ENCODE measurements around the gene TMEM50B.
A peak's percentile ranks its signal among the peaks of the same experiment; 100 is the strongest.
"Not testable (repeated sequence)": the region's sequence is repeated elsewhere in the genome, so short reads cannot be mapped to it uniquely, and the experiment has no call there.

Gene TMEM50B

DNA sequence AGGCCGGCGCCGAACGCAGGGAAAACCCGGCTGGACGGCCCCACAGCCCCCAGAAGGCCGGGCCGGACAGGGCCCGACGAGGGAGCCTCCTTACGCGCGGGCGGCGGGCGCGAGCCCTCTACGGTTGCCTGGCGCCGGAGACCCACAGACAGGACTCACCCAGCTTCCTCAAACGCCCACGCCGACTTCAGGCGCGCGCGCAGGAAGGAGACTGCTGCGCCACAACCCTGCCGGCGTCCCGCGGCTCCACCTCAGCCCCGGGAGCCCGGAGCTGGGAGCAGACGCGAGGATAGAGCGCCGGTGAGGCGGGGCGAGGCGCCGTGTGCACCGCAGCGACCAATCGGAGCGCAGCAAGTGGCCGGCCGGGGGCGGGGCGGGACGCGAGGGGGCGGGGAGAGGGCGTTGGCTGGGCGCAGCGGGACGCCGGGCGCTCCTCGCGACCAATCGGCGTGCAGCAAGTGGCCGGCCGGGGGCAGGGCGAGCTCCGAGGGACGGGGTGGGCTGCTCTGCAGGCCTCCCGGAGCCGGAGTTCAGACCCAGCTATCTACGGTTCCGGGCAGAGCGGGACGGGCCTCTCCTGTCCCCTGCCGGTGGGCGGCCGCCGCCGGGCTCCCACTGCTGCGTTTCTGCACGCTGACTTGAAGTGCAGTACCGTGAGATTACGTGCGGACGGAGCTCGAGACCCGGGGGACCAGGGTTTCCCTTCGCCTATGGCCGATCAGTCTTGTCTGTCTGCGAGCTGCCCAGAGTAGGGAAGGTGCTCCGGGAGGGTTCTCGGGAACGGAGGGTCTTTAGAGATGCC is at the start of gene TMEM50B:
Gene TMEM50B, minus strand, starts transcription at position 296 of the 802 bp plus-strand sequence. CDS start 11,089 bp downstream, outside the sequence.
- Mint-ChIP-seq H3K27ac (peak within 1 kb of the TSS; percentile 94), H3K4me3 (peak within 1 kb of the TSS; percentile 88), H3K27me3 (peaks cover 20% of the 10 kb centered on the region), H3K4me1 (peaks cover 27% of the 10 kb centered on the region), H3K9me3 (no peaks in the 10 kb centered on the region), H3K36me3 (peaks cover 7% of the 10 kb centered on the region)
- DNase-seq: peak; percentile 96
- CTCF ChIA-PET: interaction anchor here (0.5 to 3.0 kb wide), 4 partner anchors 11 to 126 kb away, joined by 3 to 9 read pairs (median 3); partner anchors contain the start of gene DNAJC28

DNA sequence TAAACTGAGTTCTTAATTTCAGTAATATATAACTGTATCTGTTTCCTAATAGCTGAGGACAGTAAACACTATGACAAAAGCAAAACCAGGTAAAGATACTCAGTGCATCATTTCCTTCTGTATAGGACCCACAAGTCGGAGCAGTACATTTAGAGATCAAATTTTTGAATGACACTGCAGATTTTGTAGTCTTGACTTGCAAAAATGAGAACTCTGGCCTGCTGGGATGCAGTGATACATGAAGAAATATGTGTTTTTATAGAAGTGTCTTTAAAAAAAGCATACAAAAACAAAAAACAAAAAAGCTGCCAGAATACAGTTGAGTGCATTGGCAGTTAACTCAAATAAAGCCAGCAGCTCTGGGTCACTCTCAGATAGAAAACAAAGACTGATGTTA is 43.2 kb upstream of the TMEM50B start:
- peaks cover 39% of the 10 kb centered on the region for H3K36me3 Mint-ChIP-seq
- no peak overlapping the region for H3K27ac Mint-ChIP-seq
- H3K9me3 Mint-ChIP-seq: no peaks in the 10 kb centered on the region
- no peak overlapping the region for H3K4me3 Mint-ChIP-seq
- CTCF ChIA-PET: no interaction called here
- H3K4me1 Mint-ChIP-seq: no peaks in the 10 kb centered on the region
- no peaks in the 10 kb centered on the region for H3K27me3 Mint-ChIP-seq
- DNase-seq: no peak

DNA sequence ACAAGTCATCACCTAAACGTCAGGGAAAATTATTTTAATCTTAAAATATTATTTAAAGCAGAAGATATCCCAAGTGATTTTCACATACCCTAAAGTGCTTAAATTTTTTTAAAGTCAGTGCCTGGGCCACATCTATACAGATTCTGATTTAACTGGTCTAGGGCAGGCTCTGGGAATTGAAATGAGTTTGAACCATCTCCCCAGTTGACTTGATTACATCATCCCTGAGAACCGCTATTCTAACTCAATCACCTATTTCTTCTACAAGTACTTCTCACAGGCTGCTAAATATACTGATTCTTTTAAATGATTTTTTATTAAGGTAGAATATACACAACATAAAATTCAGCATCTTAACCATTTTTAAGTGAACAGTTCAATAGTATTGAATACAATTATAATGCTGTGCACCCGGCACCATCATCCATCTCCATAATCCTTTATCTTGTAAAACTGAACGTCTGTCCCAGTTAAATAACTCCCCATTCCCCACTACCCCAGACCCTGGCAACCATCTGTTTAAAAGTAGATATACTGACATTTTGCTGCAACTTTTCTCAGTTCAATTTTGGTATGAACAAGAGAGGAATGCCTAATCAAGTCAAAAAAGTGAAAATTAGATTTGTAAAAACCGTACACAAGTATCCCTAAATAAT is 42.7 kb upstream of the TMEM50B start:
- Mint-ChIP-seq H3K4me1 (no peaks in the 10 kb centered on the region), H3K9me3 (no peaks in the 10 kb centered on the region), H3K4me3 (no peak overlapping the region), H3K27ac (no peak overlapping the region), H3K27me3 (no peaks in the 10 kb centered on the region), H3K36me3 (peaks cover 38% of the 10 kb centered on the region)
- DNase-seq: no peak
- CTCF ChIA-PET: no interaction called here

DNA sequence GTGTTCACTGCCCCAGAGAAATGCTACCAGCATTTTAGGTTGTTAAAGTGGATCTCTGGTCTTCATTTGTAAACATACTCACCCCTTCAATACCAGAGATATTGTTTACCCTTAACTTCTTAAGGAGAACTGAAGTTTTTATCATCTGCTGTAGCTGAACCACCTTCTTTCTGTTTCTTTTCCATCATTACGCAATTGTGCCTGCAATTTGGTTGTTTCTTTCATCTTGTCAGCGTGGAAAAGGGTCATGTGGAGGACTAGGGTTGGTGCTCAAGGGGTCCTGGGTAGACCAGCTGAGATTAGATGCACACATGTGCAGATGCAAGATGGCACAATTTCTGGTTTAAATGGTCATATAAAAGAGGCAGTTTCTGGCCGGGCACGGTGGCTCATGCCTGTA is 39.1 kb upstream of the TMEM50B start:
- H3K27me3 Mint-ChIP-seq: no peaks in the 10 kb centered on the region
- H3K27ac Mint-ChIP-seq: no peak overlapping the region
- H3K36me3 Mint-ChIP-seq: peaks cover 48% of the 10 kb centered on the region
- no peaks in the 10 kb centered on the region for H3K9me3 Mint-ChIP-seq
- CTCF ChIA-PET: no interaction called here
- H3K4me3 Mint-ChIP-seq: no peak overlapping the region
- DNase-seq: no peak
- peaks cover 10% of the 10 kb centered on the region for H3K4me1 Mint-ChIP-seq

DNA sequence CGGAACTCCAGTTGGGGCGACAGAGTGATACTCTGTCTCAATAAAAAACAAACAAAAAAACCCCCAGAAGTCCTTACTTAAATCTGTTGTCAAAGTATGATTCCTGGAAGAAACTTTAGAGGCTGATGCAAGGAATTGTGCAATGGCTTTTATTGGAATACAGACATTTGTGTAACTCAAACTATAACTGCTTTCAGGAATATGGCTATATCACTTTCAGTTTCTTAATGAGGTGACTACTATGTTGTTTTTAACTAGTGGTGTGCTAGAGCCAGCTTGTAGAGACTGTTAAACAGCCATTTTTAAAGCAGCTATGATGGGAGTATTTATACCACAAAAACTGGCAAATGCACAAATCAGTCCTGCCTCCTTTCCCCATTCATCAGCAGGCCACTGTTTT is 34.5 kb upstream of the TMEM50B start:
- Mint-ChIP-seq H3K9me3 (no peaks in the 10 kb centered on the region), H3K36me3 (peaks cover 60% of the 10 kb centered on the region), H3K27ac (peak overlapping the region; percentile 61), H3K4me1 (peaks cover 10% of the 10 kb centered on the region), H3K27me3 (no peaks in the 10 kb centered on the region), H3K4me3 (no peak overlapping the region)
- CTCF ChIA-PET: interaction anchor here (1.7 to 2.7 kb wide), 2 partner anchors 16 to 91 kb away, joined by 4 to 8 read pairs; no protein-coding TSS in a partner anchor
- DNase-seq: no peak

DNA sequence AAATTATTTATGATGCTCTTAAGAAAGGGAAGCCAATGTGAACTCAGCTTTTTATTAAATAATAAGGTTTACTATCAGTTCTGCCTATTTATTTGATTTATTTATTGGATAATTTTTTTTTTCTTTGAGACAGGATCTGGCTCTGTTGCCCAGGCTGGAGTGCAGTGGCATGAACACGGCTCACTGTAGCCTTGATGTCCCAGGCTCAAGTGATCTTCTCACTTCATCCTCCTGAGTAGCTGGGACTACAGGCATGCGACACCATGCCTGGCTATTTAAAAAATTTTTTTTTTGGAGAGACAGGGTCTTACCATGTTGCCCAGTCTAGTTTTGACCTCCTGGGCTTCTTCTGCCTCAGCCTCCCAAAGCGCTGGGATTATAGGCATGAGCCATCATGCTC is 32.7 kb upstream of the TMEM50B start:
- Mint-ChIP-seq H3K36me3 (peaks cover 60% of the 10 kb centered on the region), H3K27ac (no peak overlapping the region), H3K4me1 (peaks cover 10% of the 10 kb centered on the region), H3K27me3 (no peaks in the 10 kb centered on the region), H3K9me3 (no peaks in the 10 kb centered on the region), H3K4me3 (no peak overlapping the region)
- no peak for DNase-seq
- CTCF ChIA-PET: interaction anchor here (1.0 kb wide), 1 partner anchor 36 kb away, joined by 3 read pairs; no protein-coding TSS in a partner anchor

DNA sequence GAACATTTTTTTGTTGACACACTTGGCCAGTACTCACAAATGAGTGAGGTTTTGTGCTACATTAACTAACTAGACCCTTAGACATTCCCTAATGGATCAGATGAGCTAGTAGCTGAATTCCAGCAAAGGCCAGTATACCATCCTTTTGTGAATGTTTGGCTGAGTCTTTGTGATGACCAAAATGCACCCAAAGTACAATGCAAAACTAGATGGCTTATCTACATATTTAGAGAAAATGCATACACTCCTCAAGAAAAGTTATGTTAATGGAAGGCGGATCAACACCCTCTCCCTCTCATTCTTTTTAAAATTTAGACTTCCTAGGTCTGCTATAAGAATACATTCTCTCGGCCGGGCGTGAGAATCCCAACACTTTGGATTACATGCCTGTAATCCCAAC is 31.9 kb upstream of the TMEM50B start:
- Mint-ChIP-seq H3K4me3 (no peak overlapping the region), H3K27ac (no peak overlapping the region), H3K4me1 (peaks cover 10% of the 10 kb centered on the region), H3K9me3 (peaks cover 3% of the 10 kb centered on the region), H3K36me3 (peaks cover 58% of the 10 kb centered on the region), H3K27me3 (no peaks in the 10 kb centered on the region)
- CTCF ChIA-PET: interaction anchor here (1.0 kb wide), 1 partner anchor 36 kb away, joined by 3 read pairs; no protein-coding TSS in a partner anchor
- DNase-seq: no peak

DNA sequence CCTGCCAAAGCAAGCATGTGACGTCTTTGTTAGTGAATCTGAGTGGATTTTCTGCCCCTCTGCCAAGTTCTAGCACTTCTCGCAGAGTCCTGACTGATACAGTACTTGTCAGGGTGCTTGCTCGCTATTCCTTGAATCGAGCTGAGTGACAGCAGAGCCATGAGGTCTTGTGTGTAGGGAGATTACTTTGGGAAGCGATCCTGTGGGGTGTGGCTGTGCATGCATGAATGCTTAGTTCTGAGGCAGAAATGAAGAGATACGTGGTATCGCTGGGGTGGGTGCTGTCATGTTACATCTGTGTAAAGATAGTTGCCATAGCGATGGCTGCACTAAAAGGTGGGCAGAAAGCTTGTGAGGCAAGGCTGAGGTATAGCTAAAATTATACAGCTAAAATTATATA is 31.1 kb upstream of the TMEM50B start:
- Mint-ChIP-seq H3K36me3 (peaks cover 57% of the 10 kb centered on the region), H3K9me3 (peaks cover 3% of the 10 kb centered on the region), H3K4me1 (peaks cover 10% of the 10 kb centered on the region), H3K27ac (no peak overlapping the region), H3K4me3 (no peak overlapping the region), H3K27me3 (no peaks in the 10 kb centered on the region)
- no peak for DNase-seq
- CTCF ChIA-PET: no interaction called here

DNA sequence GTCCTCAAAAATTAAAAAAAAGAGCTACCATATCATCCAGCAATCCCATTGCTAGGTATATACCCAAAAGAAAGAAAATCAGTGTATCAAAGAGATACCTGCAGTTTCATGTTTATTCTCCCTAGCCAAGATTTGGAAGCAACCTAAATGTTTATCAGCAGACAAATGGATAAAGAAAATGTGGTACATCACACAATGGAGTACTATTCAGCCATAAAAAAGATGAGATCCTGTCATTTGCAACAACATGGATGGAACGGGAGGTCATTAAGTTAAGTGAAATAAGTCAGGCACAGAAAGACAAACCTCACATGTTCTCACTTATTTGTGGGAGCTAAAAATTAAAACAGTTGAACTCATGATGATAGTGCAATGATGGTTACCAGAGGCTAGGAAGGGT is 27.2 kb upstream of the TMEM50B start:
- peaks cover 67% of the 10 kb centered on the region for H3K36me3 Mint-ChIP-seq
- H3K9me3 Mint-ChIP-seq, CTCF ChIA-PET, DNase-seq, H3K27me3 Mint-ChIP-seq, H3K4me1 Mint-ChIP-seq, H3K4me3 Mint-ChIP-seq, H3K27ac Mint-ChIP-seq: not testable (repeated sequence)

DNA sequence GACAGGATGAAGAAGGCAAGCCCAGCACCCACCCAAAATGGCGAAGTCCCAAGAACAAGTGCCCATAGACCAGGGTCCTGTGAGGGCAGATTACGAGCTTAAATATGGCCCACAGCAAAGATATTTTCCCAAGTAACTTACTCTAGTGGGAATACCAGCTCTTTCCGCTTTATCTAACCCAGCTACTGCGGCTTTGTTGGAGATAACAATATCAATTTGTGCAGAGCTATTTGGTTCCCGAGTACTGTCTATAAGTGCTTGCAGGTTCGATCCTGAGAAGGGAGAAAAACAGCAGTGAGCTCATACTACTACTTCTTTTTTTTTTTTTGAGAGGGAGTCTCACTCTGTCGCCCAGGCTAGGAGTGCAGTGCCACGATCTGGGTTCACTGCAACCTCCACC is 26.1 kb upstream of the TMEM50B start:
- Mint-ChIP-seq H3K4me1 (no peaks in the 10 kb centered on the region), H3K27ac (no peak overlapping the region), H3K36me3 (peaks cover 57% of the 10 kb centered on the region), H3K27me3 (no peaks in the 10 kb centered on the region), H3K4me3 (no peak overlapping the region), H3K9me3 (peaks cover 3% of the 10 kb centered on the region)
- CTCF ChIA-PET: interaction anchor here (0.6 kb wide), 1 partner anchor 31 kb away, joined by 3 read pairs; no protein-coding TSS in a partner anchor
- DNase-seq: no peak

DNA sequence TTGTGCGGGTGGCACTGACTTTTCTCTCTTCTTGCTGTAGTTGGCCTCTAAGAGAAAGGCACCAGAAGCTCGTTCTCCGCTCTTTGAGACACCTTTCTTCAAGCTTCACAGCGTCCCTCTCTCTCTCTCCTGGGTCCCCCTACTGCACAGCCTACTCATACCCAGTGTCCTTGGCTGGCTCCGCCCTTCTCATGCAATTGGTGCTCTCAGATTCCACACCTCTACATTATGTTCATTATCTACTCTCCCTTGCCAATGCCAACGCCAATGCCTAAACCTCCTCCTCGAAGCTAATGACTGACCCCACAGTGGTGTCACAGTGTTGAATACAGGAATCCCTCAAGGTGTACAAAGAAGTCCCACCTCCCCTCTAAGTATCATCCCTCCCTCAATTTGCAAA is 16.6 kb upstream of the TMEM50B start:
- H3K4me3 Mint-ChIP-seq: no peak overlapping the region
- H3K27me3 Mint-ChIP-seq: peaks cover 29% of the 10 kb centered on the region
- peaks cover 5% of the 10 kb centered on the region for H3K4me1 Mint-ChIP-seq
- no peak for DNase-seq
- CTCF ChIA-PET: no interaction called here
- H3K36me3 Mint-ChIP-seq: no peaks in the 10 kb centered on the region
- no peaks in the 10 kb centered on the region for H3K9me3 Mint-ChIP-seq
- H3K27ac Mint-ChIP-seq: no peak overlapping the region

DNA sequence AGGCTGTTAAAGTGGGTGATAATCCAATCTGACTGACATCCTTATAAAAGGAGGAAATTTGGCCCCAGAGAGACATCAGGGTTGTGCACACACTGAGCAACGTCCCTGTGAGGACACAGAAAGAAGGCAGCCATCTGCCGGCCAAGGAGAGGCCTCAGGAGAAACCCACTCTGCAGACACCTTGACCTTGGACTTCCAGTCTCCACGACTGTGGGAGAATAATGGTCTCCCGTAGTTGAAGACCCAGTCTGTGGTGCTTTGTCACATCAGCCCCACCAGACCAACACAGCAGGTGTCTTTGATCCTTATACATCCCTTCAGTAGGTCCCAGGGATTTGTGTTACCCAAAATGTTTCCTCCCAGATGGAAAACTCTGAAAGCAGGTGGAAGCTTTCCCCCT is 16.0 kb upstream of the TMEM50B start:
- no peaks in the 10 kb centered on the region for H3K9me3 Mint-ChIP-seq

DNA sequence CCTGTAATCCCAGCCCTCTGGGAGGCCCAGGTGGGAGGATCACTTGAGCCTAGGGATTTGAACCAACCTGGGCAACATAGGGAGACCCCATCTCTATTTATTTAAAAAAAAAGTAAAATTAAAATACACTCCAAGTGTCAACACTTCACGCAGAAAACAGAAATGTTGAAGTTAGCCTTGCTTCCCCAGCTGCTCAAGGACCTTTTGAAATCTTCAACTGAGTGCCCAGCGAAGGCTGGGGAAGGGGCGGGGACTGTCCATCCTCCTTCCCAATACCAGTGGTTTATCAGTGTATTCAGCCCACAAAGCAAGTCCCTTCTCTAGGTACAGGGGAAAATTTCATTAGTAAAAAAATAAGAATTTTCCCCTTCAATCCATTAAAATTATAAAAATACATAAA is 14.0 kb upstream of the TMEM50B start:
- Mint-ChIP-seq H3K4me3 (peak overlapping the region; percentile 44), H3K27ac (no peak overlapping the region), H3K9me3 (no peaks in the 10 kb centered on the region), H3K27me3 (peaks cover 39% of the 10 kb centered on the region), H3K4me1 (peaks cover 11% of the 10 kb centered on the region), H3K36me3 (no peaks in the 10 kb centered on the region)
- DNase-seq: no peak
- CTCF ChIA-PET: no interaction called here

More for the DNA sequence above, 16.0 kb upstream of the TMEM50B start:
- H3K27me3 Mint-ChIP-seq: peaks cover 29% of the 10 kb centered on the region
- CTCF ChIA-PET: no interaction called here
- no peaks in the 10 kb centered on the region for H3K36me3 Mint-ChIP-seq
- H3K27ac Mint-ChIP-seq: no peak overlapping the region
- H3K4me1 Mint-ChIP-seq: peaks cover 9% of the 10 kb centered on the region
- no peak for DNase-seq
- no peak overlapping the region for H3K4me3 Mint-ChIP-seq

DNA sequence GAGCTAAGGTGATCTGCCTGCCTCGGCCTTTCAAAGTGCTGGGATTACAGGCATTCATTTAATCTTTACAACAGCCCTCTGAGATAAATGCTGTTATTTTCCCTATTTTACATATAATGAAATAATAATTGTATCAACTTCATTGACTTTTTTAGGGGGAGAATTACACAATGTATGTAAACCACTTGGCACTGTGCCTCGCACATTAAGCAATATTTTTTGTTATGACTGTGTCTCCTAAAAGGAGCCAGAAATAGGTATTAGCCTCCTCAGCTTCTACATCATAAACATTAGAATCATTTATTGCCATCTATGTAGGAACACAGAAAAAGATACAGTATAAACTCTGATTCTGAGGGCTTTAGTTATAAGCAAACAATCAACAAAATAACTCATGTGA is 12.8 kb upstream of the TMEM50B start:
- Mint-ChIP-seq H3K27ac (no peak overlapping the region), H3K36me3 (no peaks in the 10 kb centered on the region), H3K4me1 (peaks cover 11% of the 10 kb centered on the region), H3K4me3 (no peak overlapping the region), H3K9me3 (no peaks in the 10 kb centered on the region), H3K27me3 (peaks cover 39% of the 10 kb centered on the region)
- CTCF ChIA-PET: no interaction called here
- no peak for DNase-seq
